ENCODE results near the gene ARSJ. TPM values are rescaled to one million over a fixed set of nuclear protein-coding genes. Genes with fewer than 3 reads are reported as not detected.
"Not testable (repeated sequence)": the region's sequence is repeated elsewhere in the genome, so short reads cannot be mapped to it uniquely, and the experiment has no call there.

ARSJ gene
- total RNA-seq, 1 donor from 2014 or later, result 21.6 TPM

GRCh38 chr4:113957956-113958355 is 21.5 kb downstream of the ARSJ start:
- no peak for DNase-seq (ENCODE audit: low spot score)

GRCh38 chr4:113955948-113956347 is 23.5 kb downstream of the ARSJ start:
- DNase-seq (ENCODE audit: low spot score), result no peak

- DNase-seq (ENCODE audit: low spot score), result no peak
Measured at GRCh38 chr4:113955411-113955810, 24.0 kb downstream of the ARSJ start.

- no peak for DNase-seq (ENCODE audit: low spot score)
Measured at GRCh38 chr4:113953888-113954287, 25.6 kb downstream of the ARSJ start.

GRCh38 chr4:113952452-113953029 is 26.9 kb downstream of the ARSJ start:
- DNase-seq (ENCODE audit: low spot score), result peak; percentile 21

GRCh38 chr4:113951263-113951662 is 28.2 kb downstream of the ARSJ start:
- peak; percentile 13 for DNase-seq (ENCODE audit: low spot score)

GRCh38 chr4:113950207-113950606 is 29.2 kb downstream of the ARSJ start:
- no peak for DNase-seq (ENCODE audit: low spot score)

GRCh38 chr4:113947484-113947883 is 32.0 kb downstream of the ARSJ start:
- no peak for DNase-seq (ENCODE audit: low spot score)

- no peak for DNase-seq (ENCODE audit: low spot score)
Measured at GRCh38 chr4:113945906-113946305, 33.5 kb downstream of the ARSJ start.

GRCh38 chr4:113943863-113944262 is 35.6 kb downstream of the ARSJ start:
- DNase-seq (ENCODE audit: low spot score), result no peak

- DNase-seq (ENCODE audit: low spot score), result no peak
Measured at GRCh38 chr4:113943085-113943484, 36.4 kb downstream of the ARSJ start.

GRCh38 chr4:113941836-113942235 is 37.6 kb downstream of the ARSJ start:
- no peak for DNase-seq (ENCODE audit: low spot score)

- not testable (repeated sequence) for DNase-seq (ENCODE audit: low spot score)
Measured at GRCh38 chr4:113940103-113940502, 39.3 kb downstream of the ARSJ start.

- no peak for DNase-seq (ENCODE audit: low spot score)
Measured at GRCh38 chr4:113935190-113935589, 44.3 kb downstream of the ARSJ start.

- DNase-seq (ENCODE audit: low spot score), result not testable (repeated sequence)
Measured at GRCh38 chr4:113924706-113925105, 54.7 kb downstream of the ARSJ start.

- no peak for DNase-seq (ENCODE audit: low spot score)
Measured at GRCh38 chr4:113921089-113921794, 58.2 kb downstream of the ARSJ start.

GRCh38 chr4:113919611-113920010 is 59.8 kb downstream of the ARSJ start:
- DNase-seq (ENCODE audit: low spot score), result no peak

GRCh38 chr4:113919145-113919544 is 60.3 kb downstream of the ARSJ start:
- DNase-seq (ENCODE audit: low spot score), result no peak

GRCh38 chr4:113908829-113909228 is 70.6 kb downstream of the ARSJ start:
- no peak for DNase-seq (ENCODE audit: low spot score)

GRCh38 chr4:113907559-113907958 is 71.9 kb downstream of the ARSJ start:
- DNase-seq (ENCODE audit: low spot score), result no peak

- no peak for DNase-seq (ENCODE audit: low spot score)
Measured at GRCh38 chr4:113905301-113905700, 74.1 kb downstream of the ARSJ start.

GRCh38 chr4:113904877-113905276 is 74.6 kb downstream of the ARSJ start:
- DNase-seq (ENCODE audit: low spot score), result no peak

GRCh38 chr4:113901994-113902787 is 77.3 kb downstream of the ARSJ start:
- peak; percentile 83 for DNase-seq (ENCODE audit: low spot score)

Measured in mucosa of gallbladder (tissue), 1 donor.